H9 (cell line): Measurements from ENCODE around the gene BRSK1. TPM values are rescaled to one million over a fixed set of nuclear protein-coding genes. Genes with fewer than 3 reads are reported as not detected.

ENCODE experiments used
- DNase-seq: peaks from one replicate; pipeline ENCODE4 v3.0.0-alpha.2; 2017
- H2AFZ ChIP-seq: one replicate; pipeline ENCODE4 v1.6.1; 2013; ENCODE audit warnings: mild to moderate bottlenecking, low read length, control low read depth, moderate library complexity
- H2AK5ac ChIP-seq: 2 replicates; pipeline ENCODE4 v1.6.1; 2013; ENCODE audit warnings: low read length, control low read depth, mixed read lengths; ENCODE audit not compliant: insufficient read length
- H2BK120ac ChIP-seq: one replicate; pipeline ENCODE4 v1.6.1; 2013; ENCODE audit warnings: low read depth, mild to moderate bottlenecking, low read length, control low read depth, inconsistent platforms; ENCODE audit not compliant: poor library complexity, severe bottlenecking
- H2BK12ac ChIP-seq: 2 replicates; pipeline ENCODE4 v1.6.1; 2013; ENCODE audit warnings: low read length, control low read depth, mixed read lengths, low read depth; ENCODE audit not compliant: insufficient read length
- H2BK15ac ChIP-seq: 2 replicates; pipeline ENCODE4 v1.6.1; 2013; ENCODE audit warnings: low read depth, low read length, control low read depth
- H2BK20ac ChIP-seq: one replicate; pipeline ENCODE4 v1.6.1; 2013; ENCODE audit warnings: low read depth, mild to moderate bottlenecking, low read length, control low read depth, inconsistent platforms; ENCODE audit not compliant: poor library complexity, severe bottlenecking
- H2BK5ac ChIP-seq: 2 replicates; pipeline ENCODE4 v1.6.1; 2013; ENCODE audit warnings: low read length, control low read depth, mixed read lengths; ENCODE audit not compliant: insufficient read length
- H3K14ac ChIP-seq: 2 replicates; pipeline ENCODE4 v1.6.1; 2013; ENCODE audit warnings: low read length, control low read depth; ENCODE audit not compliant: insufficient read depth
- H3K18ac ChIP-seq: 2 replicates; pipeline ENCODE4 v1.6.1; 2013; ENCODE audit warnings: low read depth, mild to moderate bottlenecking, mixed read lengths, low read length, control low read depth; ENCODE audit not compliant: insufficient read length
- H3K23ac ChIP-seq: 2 replicates; pipeline ENCODE4 v1.6.1; 2013; ENCODE audit warnings: low read length, control low read depth, mixed read lengths, low read depth; ENCODE audit not compliant: insufficient read length
- H3K23me2 ChIP-seq: 2 replicates; pipeline ENCODE4 v1.6.1; 2013; ENCODE audit warnings: low read depth, mild to moderate bottlenecking, mixed read lengths, low read length, control low read depth; ENCODE audit not compliant: insufficient read length, poor library complexity, severe bottlenecking
- H3K27ac ChIP-seq: 2 replicates; pipeline ENCODE4 v1.5.1; 2013; ENCODE audit warnings: low read length, control low read depth, mixed read lengths, low read depth; ENCODE audit not compliant: insufficient read length
- H3K27me3 ChIP-seq: 2 replicates; pipeline ENCODE4 v1.6.1; 2013; ENCODE audit warnings: low read length, control low read depth, inconsistent platforms; ENCODE audit not compliant: insufficient read depth
- H3K4ac ChIP-seq: 2 replicates; pipeline ENCODE4 v1.6.1; 2013; ENCODE audit warnings: low read depth, mild to moderate bottlenecking, control low read depth, inconsistent platforms, low read length, moderate library complexity
- H3K4me1 ChIP-seq: 2 replicates; pipeline ENCODE4 v1.6.1; 2013; ENCODE audit warnings: low read length, control low read depth, inconsistent platforms; ENCODE audit not compliant: insufficient read depth
- H3K4me2 ChIP-seq: 2 replicates; pipeline ENCODE4 v1.6.1; 2013; ENCODE audit warnings: low read length, control low read depth, mixed read lengths; ENCODE audit not compliant: insufficient read length, insufficient read depth
- H3K56ac ChIP-seq: 2 replicates; pipeline ENCODE4 v1.6.1; 2013; ENCODE audit warnings: low read depth, mild to moderate bottlenecking, mixed read lengths, low read length, control low read depth; ENCODE audit not compliant: insufficient read length
- H3K79me1 ChIP-seq: 2 replicates; pipeline ENCODE4 v1.6.1; 2013; ENCODE audit warnings: low read depth, mild to moderate bottlenecking, moderate library complexity, low read length, control low read depth, inconsistent platforms; ENCODE audit not compliant: insufficient read depth, poor library complexity, severe bottlenecking
- H3K79me2 ChIP-seq: 2 replicates; pipeline ENCODE4 v1.6.1; 2013; ENCODE audit warnings: low read length, control low read depth, inconsistent platforms; ENCODE audit not compliant: insufficient read depth
- H3K9ac ChIP-seq: 2 replicates; pipeline ENCODE4 v1.6.1; 2013; ENCODE audit warnings: low read length, control low read depth, mixed read lengths; ENCODE audit not compliant: insufficient read length; ENCODE audit errors: extremely low read depth
- H3K9me3 ChIP-seq: one replicate; pipeline ENCODE4 v1.6.1; 2013; ENCODE audit warnings: low read depth, low read length, inconsistent platforms; ENCODE audit not compliant: control insufficient read depth
- H3T11ph ChIP-seq: one replicate; pipeline ENCODE4 v1.6.1; 2013; ENCODE audit warnings: mild to moderate bottlenecking, low read length, control low read depth, inconsistent platforms
- H4K20me1 ChIP-seq: one replicate; pipeline ENCODE4 v1.6.1; 2013; ENCODE audit not compliant: control insufficient read depth, insufficient read length, insufficient read depth
- H4K5ac ChIP-seq: 2 replicates; pipeline ENCODE4 v1.6.1; 2013; ENCODE audit warnings: low read depth, mild to moderate bottlenecking, mixed read lengths, low read length, control low read depth; ENCODE audit not compliant: insufficient read length
- H4K8ac ChIP-seq: replicated peaks from 2 replicates; pipeline ENCODE4 v1.6.1; 2013; ENCODE audit warnings: low read length, control low read depth, mixed read lengths, low read depth; ENCODE audit not compliant: insufficient read length
- H4K91ac ChIP-seq: 2 replicates; pipeline ENCODE4 v1.6.1; 2013; ENCODE audit warnings: low read depth, mild to moderate bottlenecking, moderate library complexity, mixed read lengths, low read length, control low read depth; ENCODE audit not compliant: insufficient read length
- H3K27ac Mint-ChIP-seq, 3 experiments: 2 replicates in 2 of 3; 3 replicates in 1 of 3; pipeline ENCODE4 v1.8.0; 2020 to 2021; ENCODE audit warnings: mixed read lengths in 3 of 3, mild to moderate bottlenecking in 1 of 3, moderate library complexity in 1 of 3
- H3K27me3 Mint-ChIP-seq: 2 replicates; pipeline ENCODE4 v1.8.0; 2021; ENCODE audit warnings: low read depth, mild to moderate bottlenecking, moderate library complexity, mixed read lengths
- H3K36me3 Mint-ChIP-seq, 3 experiments: 2 replicates in 2 of 3; 3 replicates in 1 of 3; pipeline ENCODE4 v1.8.0; 2020 to 2021; ENCODE audit warnings: low read depth in 3 of 3, mixed read lengths in 3 of 3; ENCODE audit not compliant: insufficient read depth in 1 of 3
- H3K4me1 Mint-ChIP-seq, 2 experiments: 2 replicates each; pipeline ENCODE4 v1.8.0; 2020; ENCODE audit warnings: mixed read lengths in 2 of 2
- H3K4me3 Mint-ChIP-seq, 2 experiments: 2 replicates in 1 of 2; 3 replicates in 1 of 2; pipeline ENCODE4 v1.8.0; 2020 to 2021; ENCODE audit warnings: mild to moderate bottlenecking in 2 of 2, mixed read lengths in 2 of 2, moderate library complexity in 1 of 2
- H3K9me3 Mint-ChIP-seq, 2 experiments: 2 replicates in 1 of 2; 3 replicates in 1 of 2; pipeline ENCODE4 v1.8.0; 2020; ENCODE audit warnings: mild to moderate bottlenecking in 2 of 2, mixed read lengths in 2 of 2, moderate library complexity in 1 of 2
- CTCF ChIP-seq: fragments of 200-600 bp; sonication (generic); conservative IDR thresholded peaks from 3 replicates; pipeline ENCODE4 v1.8.0; 2021; ENCODE audit warnings: antibody characterized with exemption, mild to moderate bottlenecking
- WGBS: extraction: QIAGEN DNeasy Blood & Tissue Kit; methylation state at CpG from one replicate; pipeline ENCODE4 v1.1.7; 2013; ENCODE audit warnings: missing lambda C conversion rate, low lambda C conversion rate, mixed read lengths; ENCODE audit not compliant: insufficient read length; ENCODE audit errors: extremely low coverage; 5-methylcytosine and 5-hydroxymethylcytosine counted together
- total RNA-seq: library from RNA; stranded (reverse); gene quantifications from 2 replicates; pipeline ENCODE4 v1.2.1, GENCODE V29; 2021

Gene BRSK1
- total RNA-seq, 1 experiment from 2014 or later: 43.5 TPM

- no peaks in the 10 kb centered on the region for H3K79me1 ChIP-seq
- no peak overlapping the region for H4K5ac ChIP-seq
- Mint-ChIP-seq H3K27ac (peak overlapping the region in 1 of 3 experiments; percentile 68; a peak in 2 of 7 replicates), H3K36me3 (peaks cover 46 to 67% (median 67%) of the 10 kb centered on the region in 3 experiments; a peak in 6 of 7 replicates), H3K9me3 (no peaks in the 10 kb centered on the region), H3K27me3 (no peaks in the 10 kb centered on the region; the same call in 1 of the 2 replicates), H3K4me1 (peaks cover 11 to 19% of the 10 kb centered on the region in 2 experiments), H3K4me3 (no peak overlapping the region)
- H4K20me1 ChIP-seq: no peaks in the 10 kb centered on the region
- H4K91ac ChIP-seq: no peak overlapping the region
- H3K4me1 ChIP-seq: peaks cover 3% of the 10 kb centered on the region; the same call in 1 of the 2 replicates
- H3K9me3 ChIP-seq: no peaks in the 10 kb centered on the region
- no peaks in the 10 kb centered on the region for H3K23me2 ChIP-seq
- H3K27me3 ChIP-seq: no peaks in the 10 kb centered on the region
- H2AK5ac ChIP-seq: no peak overlapping the region
- H3K18ac ChIP-seq: no peak overlapping the region
- no peak overlapping the region for H3T11ph ChIP-seq
- no peaks in the 10 kb centered on the region for H3K79me2 ChIP-seq
- WGBS: no CpG with 5 or more reads among the region's 17 CpGs
- no peak overlapping the region for H3K23ac ChIP-seq
- H2BK120ac ChIP-seq: no peak overlapping the region
- no peak overlapping the region for H2AFZ ChIP-seq
- no peak overlapping the region for H2BK5ac ChIP-seq
- no peak overlapping the region for H3K56ac ChIP-seq
- no peak overlapping the region for H2BK20ac ChIP-seq
- H2BK12ac ChIP-seq: no peak overlapping the region
- no peak overlapping the region for H3K4me2 ChIP-seq
- no peak overlapping the region for H2BK15ac ChIP-seq
- peak; percentile 52 for DNase-seq
- TF ChIP-seq CTCF: no peak
- no peak overlapping the region for H4K8ac ChIP-seq
- H3K14ac ChIP-seq: no peak overlapping the region
- H3K9ac ChIP-seq: no peak overlapping the region
- no peak overlapping the region for H3K4ac ChIP-seq
- no peak overlapping the region for H3K27ac ChIP-seq
Observed at GRCh38 chr19:55305983-55306562, 22.3 kb downstream of the BRSK1 start.
